Measurements from ENCODE around the gene STOML2.

DNA sequence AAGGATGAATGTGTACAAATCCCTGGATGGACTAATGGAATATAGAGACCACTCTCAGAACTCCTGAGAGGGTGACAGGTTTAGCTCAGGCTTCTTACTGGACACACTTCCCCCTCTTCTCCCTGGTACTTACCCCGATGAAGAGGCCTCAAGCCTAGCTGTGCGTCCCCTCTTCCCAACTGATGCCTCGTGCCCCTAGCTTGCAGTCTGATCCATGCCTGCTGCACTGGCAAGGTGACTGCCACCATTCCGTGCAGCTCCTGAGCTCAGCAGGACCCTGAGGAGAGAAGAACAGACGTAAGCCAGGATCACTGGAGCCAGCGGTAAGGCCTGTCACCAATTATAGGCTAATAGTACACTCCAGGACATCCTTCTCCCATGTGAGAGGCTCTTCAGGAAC, 5.5 kb upstream of the STOML2 start:
- TF ChIP-seq YY1 (IDR thresholded peaks at IDR 0.05; ENCODE audit: insufficient read depth, insufficient read length) (no peak), ZNF274 (IDR thresholded peaks at IDR 0.05; ENCODE audit: low read depth, low read length) (no peak), SUZ12 (IDR thresholded peaks at IDR 0.05; ENCODE audit: extremely low read depth, insufficient read depth, insufficient read length) (no peak)

Measured in NT2/D1 (cell line).